ENCODE results near the gene GNB5.

GRCh38 chr15:52101542-52102323 is 89.5 kb downstream of the GNB5 start:
- TF ChIP-seq, protein P1, sequence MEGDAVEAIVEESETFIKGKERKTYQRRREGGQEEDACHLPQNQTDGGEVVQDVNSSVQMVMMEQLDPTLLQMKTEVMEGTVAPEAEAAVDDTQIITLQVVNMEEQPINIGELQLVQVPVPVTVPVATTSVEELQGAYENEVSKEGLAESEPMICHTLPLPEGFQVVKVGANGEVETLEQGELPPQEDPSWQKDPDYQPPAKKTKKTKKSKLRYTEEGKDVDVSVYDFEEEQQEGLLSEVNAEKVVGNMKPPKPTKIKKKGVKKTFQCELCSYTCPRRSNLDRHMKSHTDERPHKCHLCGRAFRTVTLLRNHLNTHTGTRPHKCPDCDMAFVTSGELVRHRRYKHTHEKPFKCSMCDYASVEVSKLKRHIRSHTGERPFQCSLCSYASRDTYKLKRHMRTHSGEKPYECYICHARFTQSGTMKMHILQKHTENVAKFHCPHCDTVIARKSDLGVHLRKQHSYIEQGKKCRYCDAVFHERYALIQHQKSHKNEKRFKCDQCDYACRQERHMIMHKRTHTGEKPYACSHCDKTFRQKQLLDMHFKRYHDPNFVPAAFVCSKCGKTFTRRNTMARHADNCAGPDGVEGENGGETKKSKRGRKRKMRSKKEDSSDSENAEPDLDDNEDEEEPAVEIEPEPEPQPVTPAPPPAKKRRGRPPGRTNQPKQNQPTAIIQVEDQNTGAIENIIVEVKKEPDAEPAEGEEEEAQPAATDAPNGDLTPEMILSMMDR (IDR thresholded peaks at IDR 0.05; ENCODE audit: poor library complexity): no peak
- no peak for TF ChIP-seq EZH2 (IDR thresholded peaks at IDR 0.05; ENCODE audit: borderline replicate concordance)

Measured in hepatocyte (in vitro differentiated cells).